ENCODE measurements around the gene PRUNE1.

GRCh38 chr1:151051356-151052009 is 43.2 kb downstream of the PRUNE1 start:
- TF ChIP-seq MAX (IDR thresholded peaks at IDR 0.05) (no peak), BHLHE40 (IDR thresholded peaks at IDR 0.05; ENCODE audit: low read depth, low read length) (no peak), USF2 (IDR thresholded peaks at IDR 0.05) (no peak), POLR2A (IDR thresholded peaks at IDR 0.05; ENCODE audit: low read length) (no peak), JUN (IDR thresholded peaks at IDR 0.05) (no peak), POLR2AphosphoS2 (conservative IDR thresholded peaks at IDR 0.05; ENCODE audit: low read length) (no peak), EP300 (IDR thresholded peaks at IDR 0.05) (no peak), ZSCAN20 (CRISPR knock-in tag; IDR thresholded peaks at IDR 0.05) (no peak), CTCF (IDR thresholded peaks at IDR 0.05) (no peak), MAFK (IDR thresholded peaks at IDR 0.05; ENCODE audit: partially characterized antibody) (no peak), NR3C1 (IDR thresholded peaks at IDR 0.05) (no peak), RAD21 (conservative IDR thresholded peaks at IDR 0.05 in 1 of 2, IDR thresholded peaks at IDR 0.05 in 1 of 2) (no peak)
